Measurements from ENCODE around the gene POU2AF1. TPM values are rescaled to one million over a fixed set of nuclear protein-coding genes. Genes with fewer than 3 reads are reported as not detected.

Gene POU2AF1
- total RNA-seq, 1 experiment from 2014 or later, result not detected

Other genes with a start within 250 kb of the POU2AF1 start
- not detected in 2 replicates for gene POU2AF2, start 133.6 kb downstream of the POU2AF1 start, total RNA-seq (2014; rRNA removed; shearing (Covaris generic))
- not detected in 2 replicates for gene POU2AF3, start 80.7 kb downstream of the POU2AF1 start, total RNA-seq (2014; rRNA removed; shearing (Covaris generic))
- gene BTG4, start 133.1 kb upstream of the POU2AF1 start, total RNA-seq (2014; rRNA removed; shearing (Covaris generic)), result not detected in 2 replicates
- gene HOATZ, start 135.5 kb upstream of the POU2AF1 start, total RNA-seq (2014; rRNA removed; shearing (Covaris generic)), result not detected in 2 replicates
- gene LAYN, start 161.4 kb upstream of the POU2AF1 start, total RNA-seq (2014; rRNA removed; shearing (Covaris generic)), result 0.67 and 0.86 TPM in 2 replicates
- gene SIK2, start 223.2 kb upstream of the POU2AF1 start, total RNA-seq (2014; rRNA removed; shearing (Covaris generic)), result 8.5 TPM in 2 replicates

Measured in SJCRH30 (cell line).